CD4-positive, alpha-beta T cell (primary cell): Measurements from ENCODE around the gene VAV2. TPM values are rescaled to one million over a fixed set of nuclear protein-coding genes. Genes with fewer than 3 reads are reported as not detected.

Experiments
- ATAC-seq: fragments of 200-7000 bp; cut with Tn5 transposase; one replicate; pipeline ENCODE4 v1.10.0; 2022; ENCODE audit warnings: mild to moderate bottlenecking; ENCODE audit not compliant: poor library complexity
- CTCF ChIA-PET: fragments of 350-600 bp; sonication (Branson Sonifier 250); formaldehyde crosslinking; loops from one replicate; lab custom pipeline; 2021; ENCODE audit warnings: antibody characterized with exemption, inconsistent platforms; lab: Charles Lee
- POLR2A ChIA-PET: fragments of 350-600 bp; sonication (Branson Sonifier 250); formaldehyde crosslinking; loops from one replicate; lab custom pipeline; 2021; ENCODE audit warnings: antibody characterized with exemption, inconsistent platforms; lab: Charles Lee
- DNase-seq, 14 experiments: peaks; one replicate each; pipeline ENCODE4 v3.0.0-alpha.2; 2013 to 2020; ENCODE audit warnings: mixed read lengths in 2 of 14
- H3K27ac ChIP-seq, 2 donors: one replicate each; pipeline versions ENCODE4 v1.5.1 to v1.7.0; 2013; ENCODE audit warnings: low read length in 2 of 2, low read depth in 1 of 2, mild to moderate bottlenecking in 1 of 2
- H3K27me3 ChIP-seq, 2 experiments: 1 replicate in 1 of 2; 2 replicates in 1 of 2; pipeline versions ENCODE4 v1.6.1 to v1.7.0; 2013; ENCODE audit warnings: low read length in 2 of 2, control low read depth in 1 of 2, mild to moderate bottlenecking in 1 of 2, moderate library complexity in 1 of 2; ENCODE audit not compliant: insufficient read depth in 2 of 2, control insufficient read depth in 1 of 2
- H3K36me3 ChIP-seq: one replicate; pipeline ENCODE4 v1.6.1; 2013; ENCODE audit warnings: low read length, control low read depth; ENCODE audit not compliant: insufficient read depth
- H3K4me1 ChIP-seq: one replicate; pipeline ENCODE4 v1.6.1; 2013; ENCODE audit warnings: low read length, control low read depth; ENCODE audit not compliant: insufficient read depth
- H3K4me3 ChIP-seq: one replicate; pipeline ENCODE4 v1.5.1; 2013; ENCODE audit warnings: mild to moderate bottlenecking, low read length, moderate library complexity
- H3K9me3 ChIP-seq, 2 experiments: 1 replicate in 1 of 2; 2 replicates in 1 of 2; pipeline versions ENCODE4 v1.6.1 to v1.7.0; 2013; ENCODE audit warnings: low read length in 2 of 2, mild to moderate bottlenecking in 2 of 2, control low read depth in 1 of 2, moderate library complexity in 1 of 2; ENCODE audit not compliant: control insufficient read depth in 1 of 2, insufficient read depth in 1 of 2
- H3K27ac Mint-ChIP-seq: one replicate; pipeline ENCODE4 v1.8.0; 2020; ENCODE audit warnings: mixed read lengths
- H3K27me3 Mint-ChIP-seq: one replicate; pipeline ENCODE4 v1.8.0; 2021; ENCODE audit warnings: mixed read lengths
- H3K36me3 Mint-ChIP-seq: one replicate; pipeline ENCODE4 v1.8.0; 2021; ENCODE audit warnings: low read depth, mixed read lengths
- H3K4me1 Mint-ChIP-seq: one replicate; pipeline ENCODE4 v1.8.0; 2021; ENCODE audit warnings: low read depth, mixed read lengths
- H3K4me3 Mint-ChIP-seq: one replicate; pipeline ENCODE4 v1.8.0; 2020; ENCODE audit warnings: mild to moderate bottlenecking, mixed read lengths
- H3K9me3 Mint-ChIP-seq: one replicate; pipeline ENCODE4 v1.8.0; 2020; ENCODE audit warnings: mixed read lengths
- CTCF ChIP-seq: fragments of 200-600 bp; IDR thresholded peaks from one replicate; pipeline ENCODE4 v1.8.0; 2022; ENCODE audit warnings: antibody characterized with exemption, mild to moderate bottlenecking
- intact Hi-C, 2 experiments: fragments of 100-400 bp; cut with DNase I in 1 of 2; cut with micrococcal nuclease in 1 of 2; formaldehyde crosslinking; loops; one replicate each; pipeline versions ENCODE4 v1.15.1 to v1.9.0; 2023 to 2025; cut with DNase I, micrococcal nuclease
- total RNA-seq, 174 experiments: library from RNA in 2 of 174; stranded (reverse) in 2 of 174; gene quantifications; one replicate each; pipeline ENCODE4 v1.2.3 and lab custom pipeline; 2021 to 2026

The VAV2 gene
- total RNA-seq, 2 experiments from 2014 or later = 1.6 to 1.7 TPM

- intact Hi-C loops = no loop called here
- DNase-seq (no peak), ATAC-seq (no peak)
- Mint-ChIP-seq H3K27me3 (no peaks in the 10 kb centered on the region), H3K36me3 (peaks cover 14% of the 10 kb centered on the region), H3K4me1 (no peaks in the 10 kb centered on the region), H3K4me3 (no peak overlapping the region), H3K27ac (no peak overlapping the region), H3K9me3 (peaks cover 2% of the 10 kb centered on the region)
- CTCF ChIA-PET = no interaction called here
- Histone ChIP-seq H3K4me1 (no peaks in the 10 kb centered on the region), H3K36me3 (no peaks in the 10 kb centered on the region), H3K27ac (no peak overlapping the region), H3K4me3 (no peak overlapping the region), H3K27me3 (no peaks in the 10 kb centered on the region), H3K9me3 (no peaks in the 10 kb centered on the region)
- POLR2A ChIA-PET = no interaction called here
- TF ChIP-seq CTCF = no peak
Measured at GRCh38 chr9:133777871-133778270, 214.3 kb downstream of the VAV2 start.

GRCh38 chr9:133777068-133777791, 214.9 kb downstream of the VAV2 start:
- H3K27me3 Mint-ChIP-seq = no peaks in the 10 kb centered on the region
- no peak for DNase-seq
- Histone ChIP-seq H3K4me3 (no peak overlapping the region), H3K27me3 (no peaks in the 10 kb centered on the region), H3K4me1 (no peaks in the 10 kb centered on the region), H3K36me3 (no peaks in the 10 kb centered on the region), H3K9me3 (no peaks in the 10 kb centered on the region), H3K27ac (no peak overlapping the region)
- POLR2A ChIA-PET = no interaction called here
- no peaks in the 10 kb centered on the region for H3K4me1 Mint-ChIP-seq
- no peak overlapping the region for H3K27ac Mint-ChIP-seq
- TF ChIP-seq CTCF = no peak
- peaks cover 14% of the 10 kb centered on the region for H3K36me3 Mint-ChIP-seq
- no peak for ATAC-seq
- no peak overlapping the region for H3K4me3 Mint-ChIP-seq
- intact Hi-C loops = no loop called here
- peaks cover 2% of the 10 kb centered on the region for H3K9me3 Mint-ChIP-seq
- CTCF ChIA-PET = no interaction called here

- no peak overlapping the region for H3K4me3 ChIP-seq
- intact Hi-C loops = no loop called here
- CTCF ChIA-PET = no interaction called here
- no peaks in the 10 kb centered on the region for H3K9me3 ChIP-seq
- H3K27ac ChIP-seq = no peak overlapping the region
- H3K27me3 ChIP-seq = no peaks in the 10 kb centered on the region
- Mint-ChIP-seq H3K4me1 (no peaks in the 10 kb centered on the region), H3K27me3 (no peaks in the 10 kb centered on the region), H3K4me3 (no peak overlapping the region), H3K27ac (no peak overlapping the region), H3K9me3 (peaks cover 2% of the 10 kb centered on the region), H3K36me3 (peaks cover 14% of the 10 kb centered on the region)
- H3K4me1 ChIP-seq = no peaks in the 10 kb centered on the region
- POLR2A ChIA-PET = no interaction called here
- ATAC-seq (no peak), DNase-seq (no peak)
- TF ChIP-seq CTCF = no peak
- H3K36me3 ChIP-seq = no peaks in the 10 kb centered on the region
Measured at GRCh38 chr9:133775951-133776905, 215.9 kb downstream of the VAV2 start.
